Activated T-cell treated with anti-CD3 and anti-CD28 coated beads for 1 hour (primary cell): ENCODE results near the gene DSCAM.

Experiments
- DNase-seq: peaks from one replicate; pipeline ENCODE4 v3.0.0-alpha.2; 2020; ENCODE audit warnings: low read depth

DSCAM gene

DNA sequence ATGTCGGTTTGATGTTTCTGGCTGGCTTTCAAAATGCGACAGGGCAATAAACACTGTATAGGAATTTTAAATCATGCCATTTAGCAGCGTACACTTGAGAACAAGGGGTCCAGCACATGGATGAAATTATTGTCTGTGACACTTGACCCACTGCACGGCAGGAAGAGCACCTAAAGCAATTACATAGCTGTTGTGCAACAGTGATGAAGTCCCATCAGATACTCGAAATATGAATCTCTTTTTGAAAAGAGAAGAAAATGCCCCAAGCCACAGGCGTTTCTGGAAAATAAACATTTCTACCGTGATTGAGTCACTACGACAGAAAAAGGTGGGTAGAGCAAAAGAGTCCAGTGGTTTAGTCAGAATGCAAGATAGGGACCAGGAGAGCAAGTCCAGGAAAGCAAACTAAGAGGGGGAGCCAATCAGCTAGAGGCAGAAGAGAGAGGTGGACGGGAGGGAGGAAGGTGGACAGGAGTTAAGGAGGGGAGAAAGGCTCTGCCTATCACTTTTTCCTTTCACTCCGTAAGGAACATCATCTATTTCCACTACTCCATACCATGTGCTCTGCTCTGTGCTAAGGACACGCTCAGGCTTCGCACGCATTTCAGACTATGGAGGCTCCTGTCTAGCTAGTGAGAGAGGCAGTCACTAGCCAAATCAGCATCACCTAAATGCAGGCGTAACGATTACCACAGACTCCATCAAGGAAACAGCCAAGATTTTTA is 6.4 kb downstream of the DSCAM start:
- DNase-seq = no peak

DNA sequence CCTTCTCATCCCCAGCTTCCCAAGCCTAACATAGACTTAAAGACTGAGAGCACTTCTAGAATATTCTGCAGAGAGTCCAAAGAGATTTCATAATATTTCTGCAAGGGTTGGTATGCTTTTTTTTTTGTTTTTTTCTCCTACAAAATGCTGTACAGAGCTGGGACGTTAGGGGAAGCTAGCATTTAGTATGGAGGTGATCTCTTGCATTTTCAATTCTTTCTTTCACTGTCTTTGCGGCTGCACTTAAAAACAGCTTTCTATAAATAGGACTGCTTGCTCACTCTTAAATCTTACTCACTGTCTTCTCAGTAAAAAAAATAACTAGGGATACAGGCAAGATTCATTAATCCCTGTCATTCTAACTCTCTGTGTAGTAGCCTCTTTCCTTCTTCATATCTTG is 7.4 kb downstream of the DSCAM start:
- DNase-seq = no peak

DNA sequence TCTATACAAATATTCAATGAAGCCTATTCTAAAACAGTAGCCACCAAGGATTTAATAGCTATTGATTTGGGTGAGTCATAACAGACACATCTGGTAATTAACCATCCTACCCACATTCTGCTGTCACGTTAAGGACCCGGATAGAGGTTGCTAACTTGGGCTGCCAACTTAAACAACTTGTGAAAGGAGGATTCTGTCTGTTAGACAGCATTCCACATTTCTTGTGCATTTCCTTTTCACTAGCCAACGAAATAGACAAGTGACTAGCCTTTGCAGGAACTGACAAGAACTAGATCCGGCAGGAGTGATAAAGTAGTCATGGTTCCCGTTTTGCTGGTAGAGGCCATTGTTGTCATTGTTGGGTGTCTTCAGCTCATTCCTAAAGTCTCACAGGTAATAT is 9.5 kb downstream of the DSCAM start:
- DNase-seq = no peak

DNA sequence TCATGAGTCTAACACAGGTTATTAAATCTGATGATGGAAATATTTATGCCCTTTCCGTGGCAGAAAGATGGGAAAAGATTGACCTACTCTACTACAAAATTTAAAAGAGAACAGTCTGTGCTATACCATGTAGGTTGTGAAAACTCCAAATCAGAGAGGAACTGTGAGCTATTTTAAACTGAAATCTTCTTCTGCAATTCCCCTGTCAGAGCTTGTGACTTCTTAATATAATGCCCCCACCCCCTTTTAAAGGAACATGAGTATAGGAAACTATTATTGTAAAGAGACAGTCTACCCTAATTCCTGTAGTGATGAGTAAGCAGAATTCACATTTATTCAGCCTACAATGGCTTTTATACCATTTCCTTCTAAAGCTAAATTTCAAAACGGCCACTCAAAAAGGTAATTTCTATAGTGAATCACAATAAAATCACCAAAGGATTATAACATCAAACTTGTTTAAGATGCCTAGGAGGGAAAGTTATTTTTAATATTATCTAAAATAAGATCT is 11.7 kb downstream of the DSCAM start:
- DNase-seq = no peak

DNA sequence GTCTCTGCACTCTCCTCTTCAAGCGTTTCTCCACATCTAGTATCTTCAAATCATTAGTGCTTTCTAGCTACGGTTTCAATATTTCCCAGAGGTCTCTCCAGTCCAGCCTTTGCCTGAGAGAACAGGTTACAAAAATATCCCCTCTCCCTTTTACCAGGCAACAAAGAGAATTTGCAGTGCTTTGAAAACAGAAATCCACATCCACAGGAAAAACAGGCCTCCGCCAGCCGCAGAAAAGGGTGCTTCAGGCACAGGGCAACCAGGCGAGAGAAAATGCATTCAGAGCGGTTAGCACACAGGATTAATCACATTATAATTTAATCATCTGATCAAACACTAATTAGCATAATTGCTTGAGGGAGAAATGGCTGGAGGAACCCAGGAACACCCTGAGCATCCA is 13.8 kb downstream of the DSCAM start:
- no peak for DNase-seq

DNA sequence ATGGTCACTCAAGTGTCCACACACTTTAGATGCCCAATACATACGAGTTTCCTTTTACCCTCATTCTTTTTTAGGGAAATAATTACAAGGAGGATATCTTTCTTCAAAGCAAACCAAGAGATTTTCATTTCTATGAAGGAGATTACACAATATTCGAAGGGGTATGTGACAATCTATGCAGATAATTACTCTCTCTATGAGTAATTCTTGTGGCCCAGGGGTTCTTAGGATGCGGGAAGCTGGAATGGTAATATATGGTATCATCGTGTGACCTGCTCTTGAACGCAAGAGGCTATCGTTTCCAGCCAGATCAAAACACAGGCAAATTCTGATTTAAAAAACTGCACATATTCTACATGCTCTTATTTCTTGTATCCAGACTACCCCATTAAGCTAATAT is 14.6 kb downstream of the DSCAM start:
- DNase-seq = no peak

DNA sequence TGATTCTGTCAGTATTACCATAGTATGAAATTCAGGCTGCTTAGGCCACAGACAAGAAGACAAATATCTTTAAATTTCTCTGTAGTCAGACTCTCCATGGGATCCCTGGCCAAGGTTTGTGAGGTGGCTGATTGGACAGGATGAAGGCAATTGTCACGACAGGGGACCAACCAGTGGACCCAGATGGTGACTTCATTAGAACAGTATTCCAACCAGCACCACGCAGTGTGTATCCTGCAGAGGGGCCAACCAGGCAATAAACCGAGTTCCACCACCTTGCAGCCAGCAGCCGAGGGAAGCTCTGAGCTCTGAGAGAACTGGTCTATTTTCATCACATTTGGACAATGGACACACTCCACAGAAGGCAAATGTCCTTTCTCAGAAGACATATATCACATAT is 16.1 kb downstream of the DSCAM start:
- DNase-seq = no peak

DNA sequence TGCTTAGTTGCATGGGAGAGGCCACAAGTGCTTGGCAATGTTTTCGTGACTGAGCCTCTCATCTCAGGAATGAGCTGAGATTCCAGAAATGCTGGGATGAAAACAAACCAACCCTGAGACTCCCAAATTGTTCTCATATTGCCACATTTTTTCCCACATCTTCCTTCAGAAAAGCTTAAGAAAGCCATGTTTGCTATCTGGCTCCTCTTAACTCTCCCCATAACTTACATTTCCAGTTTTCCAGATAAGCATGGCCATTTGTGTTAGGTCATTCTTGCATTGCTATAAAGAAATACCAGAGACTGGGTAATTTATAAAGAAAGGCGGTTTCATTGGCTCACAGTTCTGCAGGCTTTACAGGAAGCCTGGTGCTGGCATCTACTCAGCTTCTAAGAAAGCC is 17.2 kb downstream of the DSCAM start:
- no peak for DNase-seq

DNA sequence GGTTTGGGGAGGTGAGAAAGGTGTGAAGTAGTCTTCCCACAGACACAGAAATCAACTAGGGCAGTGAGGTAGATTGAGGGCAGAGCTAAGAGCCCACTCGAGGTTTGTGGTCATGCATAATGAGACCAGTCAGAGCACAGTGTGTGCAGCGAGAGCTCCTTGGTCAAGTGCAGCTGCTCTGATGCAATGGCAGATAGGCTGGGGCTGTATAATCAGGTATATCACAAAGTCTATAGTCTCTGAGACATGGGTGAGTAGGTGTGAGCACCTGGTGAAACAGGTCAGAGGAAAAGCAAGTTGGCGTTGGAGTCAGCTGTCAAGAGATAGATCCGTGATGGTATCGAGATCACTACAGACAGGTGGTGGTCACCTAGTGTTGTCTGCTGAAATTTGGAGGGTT is 17.6 kb downstream of the DSCAM start:
- DNase-seq = no peak

DNA sequence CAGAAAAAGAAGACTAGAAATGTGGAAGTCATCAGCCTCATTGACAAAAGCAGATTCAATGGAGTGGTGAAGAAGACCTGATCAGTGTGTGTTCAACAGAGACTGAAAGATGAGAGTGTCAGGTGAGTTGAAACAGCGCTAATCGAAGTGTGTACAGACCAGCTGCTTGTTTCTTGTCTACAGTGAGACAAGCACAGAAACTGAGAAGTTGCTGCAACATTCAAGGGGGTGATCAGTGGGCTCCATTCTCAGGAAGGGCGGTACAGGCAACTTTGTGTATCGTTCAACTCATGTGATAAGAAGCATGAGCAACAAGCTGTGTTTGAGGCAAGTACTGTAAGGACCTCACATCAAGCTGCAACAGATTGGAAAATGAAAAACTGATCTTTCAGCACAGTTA is 19.4 kb downstream of the DSCAM start:
- DNase-seq = no peak

DNA sequence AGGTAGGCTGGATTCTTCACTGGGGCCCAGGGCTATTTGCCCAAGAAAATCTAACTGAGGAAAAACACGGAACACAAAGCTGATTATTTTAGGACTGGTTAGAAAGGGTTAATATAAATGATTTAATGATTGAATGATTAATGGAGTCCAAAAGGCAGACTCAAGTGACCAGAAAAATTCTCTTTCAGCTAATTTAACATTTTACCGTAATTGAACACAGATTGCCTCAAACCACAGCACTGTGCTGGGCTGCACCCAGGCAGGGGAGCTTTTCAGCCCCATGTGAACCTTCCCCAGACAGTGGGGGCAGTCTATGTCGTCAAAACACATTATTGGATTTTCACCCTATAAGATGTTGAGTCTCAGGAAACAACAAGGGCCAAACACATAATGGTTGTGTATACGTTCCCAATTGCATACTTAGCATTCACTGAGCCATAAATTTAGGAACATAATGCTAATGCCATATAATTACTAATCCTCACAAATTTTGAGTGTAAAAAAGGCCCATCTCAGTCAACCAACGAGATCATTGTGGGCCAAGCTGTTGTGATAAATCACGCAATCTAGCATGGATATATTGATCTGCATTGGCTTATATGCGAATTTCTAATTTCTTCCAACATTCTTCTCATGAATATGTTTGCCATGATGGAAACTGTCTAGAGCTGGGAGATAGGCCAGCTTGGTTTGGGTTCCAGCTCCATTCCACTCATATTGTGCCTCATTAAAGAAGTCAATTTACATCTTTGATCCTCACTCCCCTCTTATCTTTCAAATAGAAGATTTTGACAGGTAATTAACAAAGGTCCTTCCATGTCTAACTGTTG is 27.7 kb downstream of the DSCAM start:
- DNase-seq = no peak

DNA sequence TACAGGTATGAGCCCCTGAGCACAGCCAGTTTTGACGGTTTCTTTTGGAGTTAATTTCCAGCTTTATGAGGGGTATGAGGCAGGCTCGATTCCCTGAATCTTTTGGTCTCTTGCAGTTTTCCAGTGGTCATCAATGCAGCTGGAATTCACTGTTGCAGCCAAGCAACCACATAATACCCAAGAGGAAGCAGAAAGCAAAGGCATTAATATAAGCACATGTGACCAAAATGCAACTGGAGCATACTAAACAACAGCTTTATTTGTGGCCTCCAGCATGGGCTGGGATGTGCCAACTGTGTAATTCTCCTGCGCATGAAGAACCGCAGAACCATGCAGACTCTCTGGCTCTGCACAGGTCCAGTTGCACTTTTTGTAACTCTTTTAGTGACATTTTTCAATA is 33.0 kb downstream of the DSCAM start:
- DNase-seq = no peak

DNA sequence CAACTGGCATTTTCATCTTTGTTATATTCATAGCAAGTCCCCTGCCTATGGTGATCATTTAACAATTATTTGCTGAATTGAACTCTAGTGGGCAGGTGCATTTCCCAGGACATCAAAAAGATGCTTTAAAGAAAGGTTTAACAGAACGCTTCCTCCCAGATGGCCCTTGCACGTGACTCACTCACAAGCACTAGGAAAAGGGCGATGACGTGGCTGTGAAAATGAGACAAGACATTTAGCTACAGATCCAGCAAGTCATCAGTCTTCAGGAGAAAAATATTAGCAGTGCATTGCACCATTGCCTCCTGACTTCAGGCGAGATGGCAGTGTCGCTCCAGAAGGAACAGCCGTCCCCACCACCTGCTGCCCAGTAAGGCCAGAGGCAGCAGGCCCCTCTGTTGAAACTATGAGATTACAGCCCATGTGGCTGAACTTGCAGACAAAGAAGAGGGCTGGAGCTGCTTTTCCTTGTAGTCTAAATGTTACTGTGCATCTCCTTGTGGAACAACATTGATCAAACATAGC is 37.2 kb downstream of the DSCAM start:
- no peak for DNase-seq

DNA sequence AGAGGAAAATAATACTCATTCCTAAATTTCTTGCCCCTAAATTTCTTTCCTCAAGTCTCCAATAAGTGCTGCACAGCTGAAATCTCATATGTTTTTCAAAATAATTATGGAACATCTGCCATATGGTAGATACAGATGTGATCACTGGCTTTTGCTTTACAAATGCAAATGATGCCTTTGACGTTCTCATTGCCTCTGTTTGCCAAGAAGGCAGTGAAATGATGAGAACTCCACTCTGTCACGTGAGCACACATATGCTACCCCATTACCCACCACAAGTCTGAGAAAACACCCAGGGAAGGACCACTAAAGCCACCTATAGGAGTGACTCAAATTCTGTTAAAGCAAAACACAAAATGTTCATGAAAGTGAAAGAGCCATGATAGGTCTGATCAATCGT is 43.9 kb downstream of the DSCAM start:
- DNase-seq = no peak

DNA sequence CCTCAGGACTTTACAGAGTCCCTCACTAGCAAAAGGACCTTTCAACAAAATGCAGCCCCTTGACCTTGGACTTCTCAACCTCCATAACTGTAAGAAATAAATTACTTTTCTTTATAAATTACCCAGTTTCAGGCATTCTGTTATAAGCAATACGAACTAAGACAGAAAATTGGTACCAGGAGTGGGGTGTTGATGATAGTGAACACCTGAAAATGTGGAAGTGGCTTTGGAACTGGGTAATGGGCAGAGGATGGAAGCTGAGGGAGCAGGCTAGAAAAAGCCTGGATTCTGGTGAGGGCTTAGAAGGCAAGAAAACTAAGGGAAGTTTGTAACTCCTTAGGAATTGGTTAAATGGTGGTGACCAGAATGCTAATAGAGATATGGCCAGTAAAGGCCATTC is 46.8 kb downstream of the DSCAM start:
- no peak for DNase-seq

DNA sequence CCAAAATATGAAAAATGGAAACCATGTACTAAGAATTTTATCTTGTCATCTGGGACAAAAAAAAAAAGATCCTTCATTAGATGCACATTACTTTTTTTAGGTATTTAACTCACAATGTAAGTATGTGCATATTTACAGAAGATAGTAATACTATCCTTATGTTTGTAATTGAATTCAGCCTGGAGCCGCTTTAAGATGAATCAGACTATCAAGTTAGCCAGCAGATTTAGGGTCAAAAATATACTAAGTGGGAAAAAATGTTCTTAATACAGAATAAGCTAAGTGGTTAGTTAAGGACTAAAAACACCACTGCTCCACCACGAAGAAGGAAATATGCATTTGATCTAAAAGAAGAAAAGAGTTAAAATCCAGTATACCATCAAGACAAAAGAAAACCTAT is 49.1 kb downstream of the DSCAM start:
- DNase-seq = no peak

DNA sequence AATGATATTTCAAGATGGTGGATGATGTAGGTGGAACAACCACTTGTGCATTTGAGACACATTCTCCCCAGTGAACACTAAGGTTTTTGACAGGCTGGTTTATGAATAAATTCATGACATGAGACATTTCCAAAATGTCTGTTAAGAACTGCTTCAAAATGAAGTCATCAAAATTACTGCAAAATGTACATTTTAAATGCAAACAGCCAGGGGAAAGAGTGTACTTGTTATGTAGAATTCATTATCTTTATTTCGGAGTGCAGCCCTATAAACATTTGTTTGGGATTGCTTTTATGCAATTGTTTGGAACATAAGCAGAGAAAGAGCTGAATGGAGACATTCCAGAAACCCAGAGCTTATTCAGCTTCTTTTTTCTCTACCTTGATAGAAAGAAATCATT is 49.5 kb downstream of the DSCAM start:
- DNase-seq = no peak

DNA sequence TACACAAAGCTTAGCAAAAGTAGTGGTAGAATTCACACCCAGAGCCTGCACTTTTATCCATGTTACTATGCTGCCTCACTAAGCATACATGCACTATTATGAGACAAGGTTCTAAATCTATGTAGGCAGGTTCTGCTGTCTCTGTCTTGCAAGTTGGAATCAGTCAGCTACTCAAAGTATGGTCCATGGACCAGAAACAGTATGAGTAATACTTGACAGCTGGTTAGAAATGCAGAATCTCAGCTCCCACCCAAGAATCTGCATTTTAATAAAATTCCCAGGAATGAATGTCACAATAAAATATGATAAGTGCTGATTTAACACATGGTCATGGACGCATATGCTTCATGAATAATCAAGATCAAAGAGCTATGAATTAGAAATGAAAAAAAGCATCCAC is 50.5 kb downstream of the DSCAM start:
- no peak for DNase-seq

DNA sequence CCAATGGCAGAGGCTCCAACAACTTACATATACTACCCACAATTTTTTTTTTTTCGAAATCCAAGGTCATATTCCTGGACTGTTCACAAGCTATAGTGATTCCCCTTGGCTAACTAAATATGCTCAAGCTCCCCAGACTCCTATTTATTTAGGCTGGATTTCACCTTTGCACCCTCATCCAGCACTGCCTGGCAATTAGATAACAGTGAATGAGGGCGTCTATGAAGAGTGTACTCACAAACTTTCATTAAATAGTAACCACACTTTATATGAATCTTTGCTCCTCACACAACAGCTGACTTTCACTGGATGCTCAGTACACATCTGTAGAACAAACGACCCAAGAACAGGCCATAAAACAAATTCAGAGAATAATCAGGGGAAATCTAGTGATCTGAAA is 51.6 kb downstream of the DSCAM start:
- no peak for DNase-seq

DNA sequence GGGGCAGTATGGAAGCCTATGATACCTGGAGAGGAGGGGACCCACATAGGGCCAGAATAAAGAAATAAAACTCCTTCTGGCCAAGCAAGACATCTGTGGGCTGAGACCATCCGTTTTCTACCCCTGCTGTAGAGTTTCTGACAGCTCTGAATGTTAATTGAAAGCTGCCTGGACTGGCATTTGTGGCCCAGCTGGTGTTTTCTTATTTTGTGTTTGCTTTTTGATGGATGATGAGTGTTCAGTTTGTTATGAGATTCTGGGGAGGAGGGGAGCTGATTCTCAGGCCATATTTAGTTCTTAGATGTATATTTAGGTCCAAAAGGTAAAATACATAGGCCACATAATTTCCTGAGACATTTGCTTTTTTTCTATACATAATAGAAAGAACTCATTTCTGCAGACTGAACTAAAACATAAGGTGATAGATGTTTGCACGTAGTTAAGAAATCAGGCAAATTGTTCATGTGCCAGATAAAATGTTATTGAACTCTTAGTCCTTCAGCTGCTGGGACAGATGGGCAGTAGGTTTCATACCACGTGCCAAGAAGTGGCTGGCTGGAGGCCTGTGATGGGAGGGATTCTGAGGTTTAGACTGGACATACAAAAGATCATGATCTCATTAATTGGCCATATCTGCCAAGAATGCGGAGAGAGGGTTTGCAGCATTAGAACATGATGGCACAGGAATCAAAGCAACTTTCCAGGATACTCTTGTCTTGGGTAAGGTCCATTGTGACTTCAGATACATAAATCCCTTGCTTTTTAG is 54.1 kb downstream of the DSCAM start:
- DNase-seq = no peak

DNA sequence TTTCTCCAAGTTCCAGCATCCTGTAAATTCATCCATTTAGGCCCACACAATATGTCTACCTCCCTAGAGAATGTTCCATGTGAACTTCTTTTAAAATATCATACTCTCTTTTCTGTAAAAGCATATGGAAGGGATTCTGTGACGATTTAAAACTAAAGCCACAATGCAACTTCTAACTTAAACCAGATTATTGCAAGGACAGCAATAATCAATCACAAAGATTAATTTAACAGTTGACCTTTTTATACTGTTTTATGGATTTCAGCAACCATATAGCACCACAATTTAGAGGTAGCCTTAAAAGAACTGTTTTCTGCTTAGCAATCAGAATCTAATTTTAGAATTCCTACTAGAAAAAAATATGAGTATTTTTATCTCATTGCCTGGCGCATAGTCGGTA is 58.3 kb downstream of the DSCAM start:
- DNase-seq = no peak

DNA sequence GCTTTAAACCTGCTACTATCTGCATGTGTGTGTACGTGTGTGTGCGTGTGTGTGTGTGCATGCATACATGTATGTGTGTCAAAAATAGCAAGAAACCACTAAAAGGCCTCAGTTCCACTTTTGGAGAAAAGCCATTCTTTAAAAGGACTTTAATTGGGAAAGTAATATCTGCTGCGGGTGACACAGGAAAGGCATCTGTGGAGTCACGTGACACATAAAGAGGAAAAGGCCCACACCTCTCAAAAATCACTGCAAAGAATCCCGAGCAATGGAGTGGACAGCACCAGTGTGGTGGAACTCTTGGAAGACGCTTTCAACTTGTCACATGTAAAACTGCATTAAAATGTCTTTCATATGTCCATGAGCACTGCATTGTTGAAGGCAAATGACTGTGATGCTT is 63.6 kb downstream of the DSCAM start:
- no peak for DNase-seq
